ENCODE results near the gene NDUFB7.
"Not testable (repeated sequence)": the region's sequence is repeated elsewhere in the genome, so short reads cannot be mapped to it uniquely, and the experiment has no call there.

NDUFB7 gene

DNA sequence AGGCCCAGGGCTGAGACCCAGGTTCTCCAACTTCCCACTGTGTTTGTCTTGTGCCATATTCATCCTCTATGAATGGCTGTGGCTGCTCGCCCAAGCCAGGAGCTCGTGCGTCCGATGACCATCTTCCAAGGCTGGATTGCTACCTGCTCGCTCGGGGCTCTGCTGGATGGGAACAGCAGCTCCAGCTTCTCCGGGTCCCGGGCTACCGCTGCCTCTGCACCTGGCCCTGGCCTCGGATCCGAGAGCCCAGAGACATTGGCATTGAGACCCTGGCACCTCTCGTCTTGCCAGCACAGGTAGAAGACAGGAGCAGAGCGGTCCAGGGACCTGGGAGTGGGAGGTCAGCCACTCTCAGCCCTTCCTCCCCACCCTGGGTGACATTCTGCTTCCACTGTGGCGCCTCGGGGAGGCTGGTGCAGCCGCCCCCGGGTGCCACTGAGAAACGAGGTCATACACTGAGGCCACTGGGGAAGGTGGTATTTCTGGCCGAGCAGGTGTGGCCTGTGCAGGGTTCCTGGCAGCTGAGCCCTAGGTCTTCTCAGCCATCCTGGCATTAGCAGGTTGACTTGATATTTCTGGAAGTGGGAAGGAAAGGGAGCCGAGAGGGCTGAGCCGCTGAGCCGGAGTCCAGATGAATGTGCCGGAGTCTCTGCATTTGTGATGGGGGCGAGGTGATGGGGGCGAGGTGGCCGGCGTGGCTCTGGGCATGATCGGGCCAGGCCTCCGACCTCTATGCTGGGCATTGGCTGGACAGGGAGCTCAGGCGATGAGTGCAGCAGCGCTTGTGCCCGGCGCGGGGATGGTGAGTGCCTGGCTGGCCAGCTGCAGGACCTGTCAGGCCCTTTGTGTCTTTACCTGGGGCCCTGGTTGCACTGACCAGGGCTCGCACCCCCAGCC, 18.6 kb downstream of the NDUFB7 start:
- no peak for DNase-seq (ENCODE audit: low read depth)

DNA sequence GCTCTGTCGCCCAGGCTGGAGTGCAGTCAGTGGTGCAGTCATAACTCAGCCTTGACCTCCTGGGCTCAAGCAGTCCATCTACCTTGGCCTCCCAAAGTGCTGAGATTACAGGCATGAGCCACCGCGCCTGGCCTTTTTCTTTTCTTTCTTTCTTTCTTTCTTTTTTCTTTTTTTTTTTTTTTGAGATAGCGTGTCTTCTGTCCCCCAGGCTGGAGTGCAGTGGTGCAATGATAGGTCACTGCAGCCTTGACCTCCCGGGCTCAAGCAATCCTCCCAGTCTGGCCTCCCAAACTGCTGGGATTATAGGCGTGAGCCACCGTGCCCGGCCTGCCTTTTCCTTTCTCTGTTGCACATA, 19.9 kb downstream of the NDUFB7 start:
- not testable (repeated sequence) for DNase-seq (ENCODE audit: low read depth)

DNA sequence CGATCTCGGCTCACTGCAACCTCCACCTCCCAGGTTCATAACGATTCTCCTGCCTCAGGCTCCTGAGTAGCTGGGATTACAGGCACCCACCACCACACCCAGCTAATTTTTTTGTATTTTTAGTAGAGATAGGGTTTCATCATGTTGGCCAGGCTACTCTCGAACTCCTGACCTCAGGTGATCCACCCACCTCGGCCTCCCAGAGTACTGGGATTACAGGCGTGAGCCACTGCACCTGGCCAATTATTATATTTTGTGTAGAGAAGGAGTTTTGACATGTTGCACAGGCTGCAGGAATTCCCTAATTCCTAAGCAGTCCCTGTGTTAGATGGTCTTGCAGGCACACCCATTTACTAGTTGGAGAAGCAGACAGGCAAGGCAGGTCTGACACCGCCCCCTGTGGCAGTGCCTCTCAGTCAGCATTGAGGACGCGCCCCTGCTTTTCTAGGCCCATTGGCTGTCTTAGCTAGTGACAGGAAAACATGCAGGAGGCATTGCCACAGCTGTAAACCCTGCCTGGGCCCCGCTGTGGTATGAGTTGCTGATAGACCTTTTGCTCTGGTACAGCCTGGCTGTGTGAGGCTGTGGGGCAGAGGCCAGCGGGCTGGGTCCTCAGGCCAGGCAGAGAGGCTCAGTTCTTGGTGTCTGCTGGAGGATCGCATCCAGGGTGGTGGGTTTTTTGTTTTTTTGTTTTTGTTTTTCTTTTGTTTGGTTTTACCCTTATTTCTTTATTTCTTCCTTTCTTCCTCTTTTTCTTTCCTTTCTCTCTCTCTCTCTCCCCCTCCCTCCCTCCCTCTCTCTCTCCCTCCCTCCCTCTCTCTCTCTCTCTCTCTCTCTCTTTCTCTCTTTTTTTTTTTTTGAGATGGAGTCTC, 20.5 kb downstream of the NDUFB7 start:
- peak; percentile 77 for DNase-seq (ENCODE audit: low read depth)

DNA sequence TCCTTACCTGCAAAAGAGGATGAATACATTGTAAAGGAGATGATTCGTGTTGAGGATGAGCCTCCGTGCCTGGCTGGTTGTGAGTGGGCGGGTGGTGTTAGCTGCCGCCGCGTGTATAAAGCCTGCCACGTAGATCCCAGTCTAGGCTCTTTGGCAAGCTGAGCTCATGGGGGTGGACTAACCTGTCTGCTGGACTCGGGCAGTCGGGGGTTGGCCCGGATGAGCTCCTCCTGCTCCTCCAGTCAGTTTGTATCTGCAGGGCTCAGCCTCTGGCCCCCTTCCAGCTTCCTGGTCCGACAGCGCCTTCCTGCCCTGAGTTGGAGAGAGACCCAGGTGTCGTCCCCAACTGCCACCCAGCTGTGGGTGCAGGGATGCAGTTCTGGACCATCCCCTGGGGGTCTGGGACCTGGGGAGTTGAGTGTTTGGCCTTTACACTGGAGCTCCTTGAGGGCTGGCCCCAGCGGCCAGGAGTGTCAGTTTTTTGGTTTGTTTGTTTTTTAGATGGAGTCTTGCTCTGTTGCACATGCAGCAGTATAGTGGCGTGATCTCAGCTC, 21.6 kb downstream of the NDUFB7 start:
- DNase-seq (ENCODE audit: low read depth) = no peak

DNA sequence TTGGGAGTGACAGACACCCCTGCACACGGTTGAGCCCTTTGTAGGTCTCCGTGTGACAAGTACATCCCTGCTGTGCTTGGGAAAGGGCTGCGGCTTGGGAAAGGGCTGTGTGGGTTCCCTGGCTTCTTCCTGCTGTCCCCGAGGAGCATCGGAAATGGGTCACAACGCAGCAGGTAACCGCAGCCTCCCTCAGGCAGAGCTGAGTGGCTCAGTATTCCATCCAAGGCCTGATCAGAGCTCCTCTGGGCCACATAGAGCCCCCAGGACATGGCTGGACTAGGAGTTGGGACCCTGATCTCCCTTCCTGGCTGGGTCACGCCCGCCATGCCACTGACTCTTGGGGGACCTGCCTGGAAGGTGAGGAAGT, 26.2 kb downstream of the NDUFB7 start:
- DNase-seq (ENCODE audit: low read depth) = no peak

DNA sequence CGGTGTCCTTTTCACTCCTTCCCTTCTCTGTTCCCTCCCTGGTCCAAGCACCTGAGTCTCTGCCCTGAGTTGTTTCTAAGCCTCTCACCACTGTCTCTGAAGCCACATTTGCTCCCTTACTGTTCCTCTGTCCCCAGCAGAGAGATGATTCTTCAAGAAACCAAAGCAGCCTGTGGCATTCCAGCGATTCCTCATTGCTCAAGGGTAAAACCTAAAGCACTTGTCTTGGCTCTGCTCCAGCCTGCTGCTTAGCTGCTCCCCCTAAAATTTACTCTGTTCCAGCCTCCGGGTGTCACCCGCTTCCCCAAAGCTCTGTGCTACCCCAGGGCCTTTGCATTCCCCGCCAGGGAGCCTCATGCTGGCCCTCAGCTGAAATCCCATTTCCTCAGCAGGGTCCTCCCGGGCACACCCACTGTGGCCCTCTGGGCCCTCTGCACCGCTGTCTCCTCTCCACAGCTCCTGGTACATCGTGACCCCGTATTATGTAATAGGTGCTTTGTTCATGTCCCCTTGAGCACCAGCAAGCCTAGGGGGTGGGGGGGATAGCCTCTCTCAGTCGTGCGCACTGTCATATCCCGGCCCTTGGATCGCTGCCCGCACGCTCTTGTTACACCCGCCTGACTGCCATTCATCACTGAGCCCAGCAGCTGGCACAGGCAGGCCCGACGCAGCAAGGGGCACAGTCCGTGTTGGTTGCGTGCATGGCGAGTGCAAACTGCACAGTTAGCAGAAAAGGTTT, 26.7 kb downstream of the NDUFB7 start:
- no peak for DNase-seq (ENCODE audit: low read depth)

DNA sequence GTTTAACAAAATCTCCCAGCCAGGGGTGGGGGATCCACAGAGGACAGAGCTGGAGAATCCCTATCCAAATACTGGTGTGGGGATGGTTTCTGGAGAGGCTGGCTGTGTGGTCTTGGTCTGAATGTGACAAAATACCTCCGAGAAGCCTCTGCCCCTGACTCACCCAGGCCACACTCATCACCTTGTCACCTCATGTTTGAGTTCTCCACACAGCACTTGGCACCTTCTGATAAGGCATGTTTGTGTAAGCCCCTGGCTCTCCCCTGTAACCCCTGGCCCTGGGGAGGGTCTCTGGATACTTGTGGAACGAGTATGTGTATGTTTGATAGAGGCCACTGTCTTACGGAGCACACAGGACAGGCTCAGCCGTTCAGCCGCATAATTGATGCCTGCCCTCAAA, 27.8 kb downstream of the NDUFB7 start:
- DNase-seq (ENCODE audit: low read depth) = no peak

DNA sequence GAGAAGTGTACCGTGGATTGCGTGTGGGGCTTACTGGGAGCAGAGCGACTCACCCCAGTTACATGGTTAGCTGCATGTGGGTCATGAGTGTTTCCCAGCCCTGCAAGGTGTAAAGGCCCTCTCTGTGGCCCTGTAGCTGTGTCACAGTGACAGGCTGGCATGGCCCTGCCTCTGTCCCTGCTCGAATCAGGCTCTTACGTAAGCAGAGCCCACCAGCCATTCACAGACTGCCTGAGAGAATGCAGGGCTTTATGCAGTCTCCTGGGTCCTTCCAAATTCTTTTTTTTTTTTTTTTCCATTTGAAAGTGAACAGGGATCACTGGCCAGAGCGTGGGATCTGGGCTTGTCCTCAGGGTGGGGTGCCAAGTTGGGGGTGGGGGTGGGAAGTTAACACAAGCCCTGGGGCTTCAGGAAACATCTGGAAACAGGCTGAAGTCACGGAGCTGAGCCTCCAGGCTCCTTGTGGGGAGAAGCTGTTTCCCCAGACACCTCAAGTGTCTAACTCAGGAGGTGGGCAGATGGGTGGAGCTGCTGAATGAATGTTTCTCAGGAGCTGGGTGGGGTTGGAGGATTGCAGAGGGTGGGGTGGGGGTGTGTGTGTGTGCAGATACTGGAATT, 29.0 kb downstream of the NDUFB7 start:
- no peak for DNase-seq (ENCODE audit: low read depth)

DNA sequence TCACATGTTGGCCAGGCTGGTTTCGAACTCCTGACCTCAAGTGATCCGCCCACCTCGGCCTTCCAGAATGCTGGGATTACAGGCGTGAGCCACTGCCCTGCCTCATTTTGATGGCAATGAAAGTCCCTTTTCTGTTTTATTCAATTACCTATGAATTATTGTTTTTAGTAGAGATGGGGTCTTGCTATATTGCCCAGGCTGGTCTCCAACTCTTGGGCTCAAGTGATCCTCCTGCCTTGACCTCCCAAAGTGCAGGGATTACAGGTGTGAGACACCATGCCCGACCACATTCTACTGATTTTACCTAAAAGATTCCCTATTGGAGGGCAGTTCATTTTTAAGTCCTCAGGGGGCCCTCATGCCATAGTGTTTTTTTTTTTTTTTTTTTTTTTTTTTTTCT, 29.9 kb downstream of the NDUFB7 start:
- DNase-seq (ENCODE audit: low read depth) = not testable (repeated sequence)

DNA sequence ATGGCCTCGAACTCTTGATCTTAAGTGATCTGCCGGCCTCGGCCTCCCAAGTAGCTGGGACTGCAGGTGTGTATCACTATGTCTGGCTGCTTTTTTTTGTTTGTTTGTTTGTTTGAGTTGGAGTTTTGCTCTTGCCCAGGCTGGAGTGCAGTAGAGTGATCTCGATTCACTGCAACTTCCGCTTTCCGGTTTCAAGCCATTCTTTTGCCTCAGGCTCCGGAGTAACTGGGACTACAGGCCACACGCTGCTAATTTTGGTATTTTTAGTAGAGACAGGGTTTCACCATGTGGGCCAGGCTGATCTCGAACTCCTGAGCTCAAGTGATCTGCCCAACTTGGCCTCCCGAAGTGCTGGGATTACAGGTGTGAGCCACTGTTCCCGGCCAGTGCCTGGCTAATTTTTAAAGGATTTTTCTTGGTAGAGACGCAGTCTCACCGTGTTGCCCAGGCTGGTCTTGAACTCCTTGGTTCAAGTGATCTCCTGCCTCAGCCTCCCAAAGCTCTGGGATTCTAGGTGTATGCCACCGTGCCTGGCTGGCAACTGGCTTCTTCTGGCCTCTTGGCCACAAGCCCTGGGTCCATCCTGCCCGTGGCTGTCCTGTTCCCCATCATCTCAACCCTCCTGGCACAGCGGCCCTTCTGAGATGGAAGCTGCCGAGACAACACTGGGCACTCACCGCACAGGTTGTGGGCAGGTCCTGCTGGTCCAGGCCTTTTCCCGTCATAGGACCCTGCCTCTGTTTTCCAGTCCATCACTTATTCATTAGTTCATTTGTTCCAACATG, 30.9 kb downstream of the NDUFB7 start:
- no peak for DNase-seq (ENCODE audit: low read depth)

DNA sequence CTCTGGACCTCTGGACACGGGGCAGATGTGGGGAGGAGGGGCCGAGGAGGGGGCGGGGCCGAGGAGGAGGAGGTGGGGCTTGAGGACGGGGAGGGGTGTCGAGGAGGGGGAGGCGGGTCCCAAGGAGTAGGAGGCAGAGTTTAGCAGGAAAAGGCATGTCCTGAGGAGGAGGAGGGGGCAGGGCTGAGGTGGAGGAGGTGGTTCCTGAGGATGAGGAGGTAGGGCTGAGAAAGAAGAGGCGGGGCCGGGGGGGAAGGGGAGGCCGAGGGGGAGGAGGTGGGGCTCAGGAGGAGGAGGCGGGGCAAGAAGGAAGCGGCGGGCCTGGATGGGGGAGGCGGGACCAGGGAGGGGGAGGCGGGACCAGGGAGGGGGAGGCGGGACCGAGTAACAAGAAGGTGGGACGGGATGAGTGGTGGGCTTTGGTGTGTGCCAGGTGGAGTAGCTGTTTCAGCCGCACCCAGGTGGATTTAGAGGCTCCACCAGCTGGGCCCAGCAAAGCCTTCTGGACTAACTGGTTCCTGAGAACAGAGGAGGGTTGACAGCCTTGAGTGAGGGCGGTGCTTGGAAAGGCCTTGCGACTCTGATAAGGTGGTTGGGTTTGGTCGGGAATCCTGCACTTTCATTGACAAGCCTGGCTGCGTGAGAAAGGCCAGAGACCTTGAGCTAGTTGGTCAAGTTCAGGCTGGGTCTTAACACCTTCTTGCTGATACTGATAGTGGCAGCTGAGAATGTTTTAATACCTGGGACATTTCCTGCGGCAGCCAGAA, 34.8 kb downstream of the NDUFB7 start:
- no peak for DNase-seq (ENCODE audit: low read depth)

DNA sequence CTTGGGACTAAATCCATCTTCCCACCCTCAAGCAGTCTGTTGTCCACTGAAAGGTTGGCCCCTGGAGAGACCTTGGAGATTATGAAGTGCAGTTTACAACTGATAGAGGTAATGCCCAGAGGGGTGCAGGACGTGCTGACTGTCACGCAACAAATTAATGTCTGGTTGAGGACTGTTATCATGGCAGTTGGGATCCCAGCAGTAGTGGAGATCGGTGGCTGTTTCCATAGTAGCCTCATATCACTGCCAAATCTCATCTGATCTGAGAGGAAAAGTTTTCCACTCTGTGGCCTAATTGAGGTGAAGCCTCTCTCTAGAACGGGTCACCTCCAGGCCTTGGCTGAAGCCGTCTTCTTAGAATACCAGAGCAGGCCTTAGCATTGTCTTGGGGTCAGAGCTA, 38.4 kb downstream of the NDUFB7 start:
- no peak for DNase-seq (ENCODE audit: low read depth)

DNA sequence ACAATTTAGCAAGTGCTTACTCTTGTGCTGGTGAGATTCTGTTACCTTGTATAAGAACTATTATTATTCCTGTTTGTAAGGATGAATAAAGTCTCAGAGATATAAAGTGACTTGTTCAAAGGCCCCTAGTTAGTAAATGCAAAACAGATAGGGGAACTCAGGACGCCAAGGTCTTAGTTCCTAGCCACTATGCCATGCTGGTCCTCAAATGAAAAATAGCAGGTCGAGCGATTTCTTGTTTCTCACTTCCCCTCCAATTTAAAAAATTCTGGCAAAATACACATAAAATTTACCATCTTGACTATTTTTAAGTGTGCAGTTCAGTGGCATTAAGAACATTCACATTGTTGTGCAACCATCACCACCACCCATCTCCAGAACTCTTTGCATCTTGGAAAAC, 41.4 kb downstream of the NDUFB7 start:
- no peak for DNase-seq (ENCODE audit: low read depth)

DNA sequence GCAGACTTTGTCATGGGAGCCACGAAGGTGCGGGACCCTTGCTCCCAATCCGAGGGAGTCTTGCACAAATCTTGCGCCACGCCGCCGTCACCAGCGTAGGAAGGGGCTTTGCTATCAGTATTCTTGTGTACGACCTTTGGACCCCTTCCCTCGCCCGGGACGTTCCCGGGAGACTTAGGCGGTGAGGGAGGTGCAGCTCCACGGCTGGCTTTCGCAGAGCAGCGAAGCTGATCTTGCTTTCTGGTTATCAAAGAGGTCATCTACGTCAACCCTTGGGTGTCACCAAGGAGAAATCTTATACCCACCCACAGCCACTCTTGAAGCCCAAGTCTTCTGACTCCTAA, 41.9 kb downstream of the NDUFB7 start:
- DNase-seq (ENCODE audit: low read depth) = no peak

DNA sequence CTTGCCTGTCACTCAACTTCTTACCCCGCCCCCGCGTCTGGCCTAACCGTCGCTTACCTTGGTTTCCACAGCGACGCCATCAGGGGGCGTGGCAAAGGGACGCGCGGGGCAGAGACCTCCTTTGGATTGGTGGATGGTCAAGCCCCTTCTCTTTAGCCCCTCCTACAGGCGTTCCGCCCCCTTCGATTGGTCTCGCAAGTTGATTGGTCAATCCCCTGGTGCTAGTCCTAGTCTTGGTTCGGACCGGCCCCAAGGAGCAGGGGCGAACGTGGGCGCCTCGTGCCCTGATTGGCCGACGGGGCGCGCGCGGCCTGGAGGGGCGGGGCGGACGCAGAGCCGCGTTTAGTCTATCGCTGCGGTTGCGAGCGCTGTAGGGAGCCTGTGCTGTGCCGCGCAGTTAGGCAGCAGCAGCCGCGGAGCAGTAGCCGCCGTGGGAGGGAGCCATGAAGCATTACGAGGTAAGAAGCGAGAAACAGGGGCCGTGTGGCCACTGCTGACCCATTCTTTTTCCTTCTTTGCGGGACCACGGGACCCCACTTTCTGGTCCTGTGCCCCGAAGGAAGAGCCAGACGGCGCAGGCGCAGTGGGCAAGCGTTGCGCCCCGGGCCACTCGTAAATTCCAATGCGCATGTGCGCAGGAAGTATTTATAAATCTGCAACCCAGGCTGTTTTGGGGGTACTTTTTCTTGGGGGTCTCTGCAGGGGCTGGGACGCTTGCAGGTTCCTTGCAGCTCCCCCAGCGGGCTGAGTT, 42.4 kb downstream of the NDUFB7 start, which contains the start of gene TECR:
Gene TECR, plus strand, starts transcription at position 341 of the 751 bp plus-strand sequence. Its CDS starts 103 bp downstream, at position 444.
- peak; percentile 100 for DNase-seq (ENCODE audit: low read depth)

DNA sequence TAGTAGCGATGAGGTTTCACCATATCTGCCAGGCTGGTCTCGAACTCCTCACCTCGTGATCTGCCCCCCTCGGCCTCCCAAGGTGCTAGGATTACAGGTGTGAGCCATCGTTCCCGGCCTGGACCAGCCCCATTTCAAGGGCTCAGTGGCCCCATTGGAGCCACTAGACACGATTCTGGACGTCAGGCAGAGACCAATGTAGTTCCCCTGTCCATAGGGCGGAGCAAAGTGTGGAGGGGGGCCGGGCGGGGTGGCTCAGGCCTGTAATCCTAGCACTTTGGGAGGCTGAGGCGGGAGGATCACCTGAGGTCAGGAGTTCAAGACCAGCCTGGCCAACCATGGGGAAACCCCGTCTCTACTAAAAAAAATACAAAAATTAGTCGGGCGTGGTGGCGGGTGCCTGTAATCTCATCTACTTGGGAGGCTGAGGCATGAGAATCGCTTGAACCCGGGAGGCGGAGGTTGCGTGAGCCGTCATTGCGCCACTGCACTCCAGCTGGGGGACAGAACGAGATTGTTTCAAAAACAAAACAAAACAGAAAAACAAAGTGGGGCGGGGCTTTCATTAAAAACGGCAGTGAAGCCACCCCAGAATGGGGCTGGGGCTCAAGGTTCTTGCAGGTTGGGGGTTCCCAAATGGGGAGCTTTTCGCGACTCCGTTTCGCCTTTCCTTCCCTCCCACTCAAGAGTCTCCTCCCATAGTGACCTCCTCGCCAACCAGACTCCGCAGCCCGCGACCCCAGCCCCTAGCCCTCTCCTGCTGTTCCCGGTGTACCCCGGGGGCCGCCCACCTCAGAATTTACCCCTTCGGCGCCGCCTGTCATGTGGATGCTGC, 43.2 kb downstream of the NDUFB7 start:
- no peak for DNase-seq (ENCODE audit: low read depth)

DNA sequence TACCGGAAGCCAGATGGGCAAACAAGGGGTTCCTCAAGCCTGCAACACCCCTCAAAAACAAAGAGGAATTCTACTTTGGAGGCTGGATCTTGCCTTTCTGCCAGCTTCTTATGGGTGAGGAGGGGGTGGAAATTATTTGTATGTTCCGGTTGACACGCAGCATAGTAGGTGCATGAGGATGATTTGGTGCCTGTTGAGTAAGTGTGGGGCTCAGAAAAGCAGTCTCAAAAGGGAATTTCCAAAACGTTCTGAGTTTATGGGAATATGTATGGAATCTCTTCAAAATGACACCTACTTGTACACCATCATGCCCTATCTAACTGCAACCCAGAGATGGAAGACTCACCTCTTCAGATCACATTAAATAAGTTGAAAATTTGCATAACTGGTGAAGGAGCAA, 45.4 kb downstream of the NDUFB7 start:
- DNase-seq (ENCODE audit: low read depth) = no peak

DNA sequence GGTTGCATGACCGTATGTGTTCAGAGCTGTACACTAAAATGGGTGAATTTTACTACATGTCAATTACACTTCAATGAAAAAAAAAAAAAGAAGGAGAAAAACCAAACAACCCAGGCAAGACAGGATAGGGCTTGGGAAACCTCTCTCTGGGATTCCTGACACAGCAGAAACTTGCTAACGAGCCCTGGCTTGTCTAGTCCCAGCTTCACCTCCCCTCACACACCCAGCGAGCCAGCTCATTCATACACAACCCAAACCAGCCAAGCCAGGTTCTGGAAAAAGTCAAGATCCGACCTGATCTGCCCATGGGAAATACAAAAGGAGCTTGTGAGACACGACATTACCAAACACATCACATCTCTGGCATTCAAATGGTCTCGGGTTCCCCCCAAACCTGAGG, 46.1 kb downstream of the NDUFB7 start:
- no peak for DNase-seq (ENCODE audit: low read depth)
